HFF-Myc (cell line): ENCODE measurements around the gene OR11L1.

Source experiments
- DNase-seq: peaks from one replicate; pipeline ENCODE4 v3.0.0-alpha.2; 2011; ENCODE audit warnings: low read depth; ENCODE audit errors: extremely low read depth
- H3K4me3 ChIP-seq: replicated peaks from 2 replicates; pipeline ENCODE4 v1.5.1; 2011; ENCODE audit warnings: low read depth, mild to moderate bottlenecking, control low read depth, low read length
- CTCF ChIP-seq: IDR thresholded peaks from 2 replicates; pipeline ENCODE4 v1.5.1; 2012; ENCODE audit warnings: mild to moderate bottlenecking, low read depth, low read length, control low read depth; ENCODE audit errors: missing control alignments

Gene OR11L1

DNA sequence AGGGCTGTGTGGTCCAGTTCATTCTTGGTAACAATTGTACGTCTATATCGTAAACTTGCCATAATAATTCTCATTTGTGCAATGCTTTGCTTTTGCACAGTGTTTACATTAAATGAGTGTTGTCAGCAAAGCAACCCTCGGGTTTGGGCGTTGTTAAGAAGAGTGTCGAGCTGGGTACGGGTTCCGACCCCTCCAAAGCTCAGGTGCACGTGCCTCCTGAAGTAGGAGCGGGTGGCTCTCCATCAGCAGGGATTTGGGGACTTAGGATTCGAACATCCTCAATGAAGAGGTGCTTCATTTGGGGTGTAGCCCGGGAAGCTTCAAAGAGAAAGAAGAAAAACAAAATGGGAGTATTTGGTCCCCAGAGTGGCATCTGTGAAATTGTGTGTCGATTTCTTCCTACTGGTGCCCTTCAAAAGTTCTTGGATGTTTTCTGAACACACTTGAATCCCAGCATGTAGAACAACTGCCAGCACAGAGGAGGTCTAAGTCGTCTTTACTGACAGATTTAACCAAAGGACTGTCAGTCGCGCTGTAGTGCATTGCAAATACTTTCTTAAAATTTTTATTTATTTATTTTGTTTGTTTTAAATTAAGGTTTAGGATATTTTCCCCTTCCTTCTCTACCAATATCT lies 16.4 kb upstream of the OR11L1 start:
- no peak for DNase-seq
- TF ChIP-seq CTCF = no peak
- H3K4me3 ChIP-seq = no peak overlapping the region

DNA sequence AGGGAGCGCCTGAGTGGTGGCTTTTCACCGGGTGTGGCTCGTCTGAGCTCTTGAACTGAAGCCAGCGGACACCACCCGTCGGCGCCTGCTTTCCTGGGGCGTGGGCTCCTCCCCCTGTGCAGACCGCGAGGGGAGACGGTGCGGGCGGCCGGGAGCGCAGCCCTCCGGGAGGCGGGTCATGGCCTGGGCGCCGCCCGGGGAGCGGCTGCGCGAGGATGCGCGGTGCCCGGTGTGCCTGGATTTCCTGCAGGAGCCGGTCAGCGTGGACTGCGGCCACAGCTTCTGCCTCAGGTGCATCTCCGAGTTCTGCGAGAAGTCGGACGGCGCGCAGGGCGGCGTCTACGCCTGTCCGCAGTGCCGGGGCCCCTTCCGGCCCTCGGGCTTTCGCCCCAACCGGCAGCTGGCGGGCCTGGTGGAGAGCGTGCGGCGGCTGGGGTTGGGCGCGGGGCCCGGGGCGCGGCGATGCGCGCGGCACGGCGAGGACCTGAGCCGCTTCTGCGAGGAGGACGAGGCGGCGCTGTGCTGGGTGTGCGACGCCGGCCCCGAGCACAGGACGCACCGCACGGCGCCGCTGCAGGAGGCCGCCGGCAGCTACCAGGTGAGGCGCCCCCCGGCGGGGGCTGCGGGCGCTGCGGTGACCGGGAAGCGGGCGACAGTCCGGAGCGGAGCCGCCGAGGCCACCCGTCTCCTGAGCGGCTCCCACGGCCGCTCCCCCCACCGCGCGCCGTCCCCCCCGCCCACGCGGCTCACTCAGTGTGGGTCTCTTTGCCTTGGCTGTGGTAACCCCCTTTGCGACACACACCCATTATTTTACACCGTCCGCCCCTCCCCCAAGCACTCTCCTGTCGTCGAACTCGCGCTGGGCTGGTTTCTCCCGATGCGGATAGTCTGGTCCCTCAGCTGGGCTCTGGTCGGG lies 15.6 kb upstream of the OR11L1 start, which contains the start of gene TRIM58:
TSS of gene TRIM58 (plus strand) at position 119 of the 916 bp plus-strand sequence. CDS start at position 179, 60 bp downstream.
- DNase-seq = no peak
- no peak for TF ChIP-seq CTCF
- no peak within 1 kb of the TSS for H3K4me3 ChIP-seq

DNA sequence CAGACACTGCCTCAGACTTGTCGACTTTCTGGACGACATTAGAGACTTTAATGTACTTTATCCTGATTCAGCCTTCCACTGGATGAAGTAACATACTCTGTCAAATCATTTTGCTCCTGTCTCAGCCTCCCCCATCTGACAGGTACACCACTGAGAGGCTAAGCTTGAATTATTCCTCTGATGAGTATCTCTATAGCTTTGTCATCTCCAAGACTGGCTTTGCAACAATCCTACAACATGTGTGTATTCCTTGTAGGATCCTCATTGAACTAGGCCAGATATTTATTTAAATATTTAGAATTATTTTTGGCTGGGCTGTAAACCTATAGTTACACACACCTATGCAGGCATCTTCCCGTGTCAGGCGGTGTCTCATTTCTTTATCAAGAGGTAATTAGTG lies 14.2 kb upstream of the OR11L1 start:
- DNase-seq = no peak
- H3K4me3 ChIP-seq = no peak overlapping the region
- no peak for TF ChIP-seq CTCF

DNA sequence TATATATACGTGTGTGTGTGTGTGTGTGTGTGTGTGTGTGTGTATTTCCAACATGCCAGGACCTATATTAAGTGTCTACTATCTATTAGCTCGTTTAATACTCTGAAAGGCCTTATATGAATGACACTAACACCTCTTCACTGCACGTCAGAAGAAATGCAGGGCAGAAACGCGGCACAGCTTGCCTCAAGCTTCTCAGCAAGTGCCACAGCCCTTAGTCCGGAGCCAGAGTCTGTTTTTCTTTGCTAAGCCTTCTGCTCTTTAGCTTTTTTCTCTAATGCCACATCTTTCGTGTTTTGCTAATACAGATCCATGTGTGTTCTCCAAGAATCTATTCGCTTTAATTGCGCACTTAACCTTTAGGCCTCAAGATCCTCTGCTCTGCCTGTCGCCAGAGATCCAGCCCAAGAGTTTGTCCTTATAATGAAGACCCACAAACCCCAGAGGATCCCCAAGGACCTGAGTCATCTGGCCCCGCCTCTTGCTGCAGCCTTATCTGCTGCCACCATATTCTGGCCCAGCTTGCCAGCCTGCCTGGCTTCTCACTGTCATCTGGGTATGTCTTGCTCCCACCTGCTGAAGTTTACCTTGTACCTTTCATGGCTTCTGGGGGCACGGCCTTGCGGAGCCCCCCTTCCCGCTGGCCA lies 13.3 kb upstream of the OR11L1 start:
- TF ChIP-seq CTCF = no peak
- DNase-seq = no peak
- no peak overlapping the region for H3K4me3 ChIP-seq

- no peak overlapping the region for H3K4me3 ChIP-seq
- TF ChIP-seq CTCF = no peak
- no peak for DNase-seq
Observed at GRCh38 chr1:247849616-247850015, 7.9 kb upstream of the OR11L1 start.

GRCh38 chr1:247848346-247848745 lies 6.7 kb upstream of the OR11L1 start:
- no peak overlapping the region for H3K4me3 ChIP-seq
- TF ChIP-seq CTCF = no peak
- no peak for DNase-seq
